SKM-1 treated with dmso at 0.1 percent for 144 hours (cell line): Measurements from ENCODE around the gene DNAH8.

Source experiments
- DNase-seq: peaks from one replicate; lab custom pipeline; 2025; ENCODE audit not compliant: unreplicated experiment; lab: John Stamatoyannopoulos, UW

The DNAH8 gene

GRCh38 chr6:38944655-38945279 is 229.7 kb downstream of the DNAH8 start:
- no peak for DNase-seq

GRCh38 chr6:38955861-38956260 is 240.8 kb downstream of the DNAH8 start:
- no peak for DNase-seq

GRCh38 chr6:38957426-38957825 is 242.3 kb downstream of the DNAH8 start:
- no peak for DNase-seq

GRCh38 chr6:38959138-38959537 is 244.0 kb downstream of the DNAH8 start:
- DNase-seq, result no peak

GRCh38 chr6:38968702-38969149 is 253.6 kb downstream of the DNAH8 start:
- DNase-seq, result no peak

GRCh38 chr6:38973178-38974057 is 258.3 kb downstream of the DNAH8 start:
- peak; percentile 69 for DNase-seq

GRCh38 chr6:38974389-38975151 is 259.5 kb downstream of the DNAH8 start:
- no peak for DNase-seq

GRCh38 chr6:38975621-38976049 is 260.5 kb downstream of the DNAH8 start:
- DNase-seq, result no peak

- no peak for DNase-seq
Observed at GRCh38 chr6:38976051-38976450, 260.9 kb downstream of the DNAH8 start.

- no peak for DNase-seq
Observed at GRCh38 chr6:38976801-38977500, 261.8 kb downstream of the DNAH8 start.

GRCh38 chr6:38978139-38978704 is 263.1 kb downstream of the DNAH8 start:
- DNase-seq, result no peak

GRCh38 chr6:38982470-38982869 is 267.4 kb downstream of the DNAH8 start:
- DNase-seq, result no peak

GRCh38 chr6:38984723-38985122 is 269.6 kb downstream of the DNAH8 start:
- no peak for DNase-seq

- no peak for DNase-seq
Observed at GRCh38 chr6:38985839-38986238, 270.7 kb downstream of the DNAH8 start.

GRCh38 chr6:38987503-38987902 is 272.4 kb downstream of the DNAH8 start:
- peak; percentile 59 for DNase-seq

- no peak for DNase-seq
Observed at GRCh38 chr6:38988736-38989449, 273.8 kb downstream of the DNAH8 start.

- no peak for DNase-seq
Observed at GRCh38 chr6:38990475-38990874, 275.4 kb downstream of the DNAH8 start.

- no peak for DNase-seq
Observed at GRCh38 chr6:38996676-38997075, 281.6 kb downstream of the DNAH8 start.

GRCh38 chr6:38997128-38997761 is 282.1 kb downstream of the DNAH8 start:
- DNase-seq, result peak; percentile 11
